GM12878 (cell line): ENCODE measurements around the gene STRBP. TPM values are rescaled to one million over a fixed set of nuclear protein-coding genes. Genes with fewer than 3 reads are reported as not detected.

Experiments
- ATAC-seq: fragments of 200-7000 bp; cut with Tn5 transposase; 3 replicates; pipeline ENCODE4 v1.9.1; 2020; ENCODE audit warnings: mild to moderate bottlenecking, moderate library complexity
- BruUV-seq: library from RNA; stranded (reverse); fragments of 400-500 nt; replicated peaks from 2 replicates; lab custom pipeline; 2021; lab: Mats Ljungman, UMichigan
- CTCF ChIA-PET: fragments of 300-600 bp; sonication (Branson Sonifier 250); formaldehyde crosslinking; extraction: SDS; loops from one replicate; lab custom pipeline; 2021; ENCODE audit warnings: inconsistent platforms; lab: Yijun Ruan, JAX
- POLR2A ChIA-PET: fragments of 350-600 bp; formaldehyde crosslinking; extraction: SDS; loops from one replicate; lab custom pipeline; 2021; ENCODE audit warnings: inconsistent platforms; lab: Charles Lee
- RAD21 ChIA-PET: fragments of 300-600 bp; sonication (Branson Sonifier 250); formaldehyde crosslinking; loops from one replicate; lab custom pipeline; 2023; ENCODE audit warnings: antibody characterized with exemption; ENCODE audit not compliant: unreplicated experiment; lab: Charles Lee
- SMC1A ChIA-PET: fragments of 300-600 bp; sonication (Branson Sonifier 250); formaldehyde crosslinking; loops from one replicate; lab custom pipeline; 2023; ENCODE audit not compliant: unreplicated experiment, uncharacterized antibody; lab: Charles Lee
- DNase-seq: peaks from one replicate; pipeline ENCODE4 v3.0.0-alpha.2; 2011; ENCODE audit warnings: low read depth, low spot score
- FAIRE-seq: peaks from 3 replicates; lab custom pipeline; 2011; peaks lifted over from hg19 to GRCh38; lab: Jason Lieb, UNC
- H2AFZ ChIP-seq: 2 replicates; pipeline ENCODE4 v1.6.0; 2011; ENCODE audit warnings: low read depth, low read length, control low read depth; ENCODE audit not compliant: control insufficient read depth
- H3K27ac ChIP-seq: 2 replicates; pipeline ENCODE4 v1.5.1; 2011; ENCODE audit warnings: control low read depth; ENCODE audit not compliant: control insufficient read depth, insufficient read depth
- H3K27me3 ChIP-seq, 2 experiments: replicated peaks in 1 of 2; 2 replicates each; pipeline versions ENCODE4 v1.6.0 to v1.6.1; 2011; ENCODE audit warnings: low read length in 1 of 2; ENCODE audit not compliant: control insufficient read depth in 2 of 2, insufficient read depth in 2 of 2
- H3K36me3 ChIP-seq, 2 experiments: 2 replicates each; pipeline ENCODE4 v1.5.1; 2011; ENCODE audit warnings: low read length in 1 of 2; ENCODE audit not compliant: control insufficient read depth in 2 of 2, insufficient read depth in 2 of 2
- H3K4me1 ChIP-seq: 2 replicates; pipeline ENCODE4 v1.6.1; 2011; ENCODE audit warnings: mild to moderate bottlenecking, low read length, moderate library complexity, mixed read lengths; ENCODE audit not compliant: control insufficient read depth, insufficient read depth
- H3K4me2 ChIP-seq: 2 replicates; pipeline ENCODE4 v1.6.0; 2011; ENCODE audit warnings: control low read depth; ENCODE audit not compliant: control insufficient read depth, insufficient read depth
- H3K4me3 ChIP-seq: fragments of 200-600 bp; sonication (generic); 2 replicates; pipeline ENCODE4 v1.5.1; 2016
- H3K79me2 ChIP-seq: 2 replicates; pipeline ENCODE4 v1.6.0; 2011; ENCODE audit warnings: low read length; ENCODE audit not compliant: control insufficient read depth, insufficient read depth
- H3K9ac ChIP-seq: 2 replicates; pipeline ENCODE4 v1.8.0; 2011; ENCODE audit warnings: low read length, control low read depth, mixed read lengths; ENCODE audit not compliant: control insufficient read depth, insufficient read depth
- H3K9me3 ChIP-seq: replicated peaks from 3 replicates; pipeline ENCODE4 v1.5.1; 2011; ENCODE audit warnings: mild to moderate bottlenecking, low read length; ENCODE audit not compliant: control insufficient read depth, insufficient read depth
- H4K20me1 ChIP-seq: 2 replicates; pipeline ENCODE4 v1.6.0; 2011; ENCODE audit not compliant: control insufficient read depth, insufficient read depth
- BMI1 ChIP-seq: fragments of 450-650 bp; IDR thresholded peaks from 2 replicates; pipeline ENCODE4 v1.6.1; 2016; ENCODE audit warnings: mild to moderate bottlenecking, moderate library complexity, borderline replicate concordance
- BRCA1 ChIP-seq: IDR thresholded peaks from 2 replicates; pipeline ENCODE4 v1.6.1; 2011; ENCODE audit warnings: low read depth, low read length, improper control_type of control experiment
- ESRRA ChIP-seq: IDR thresholded peaks from 2 replicates; pipeline ENCODE4 v1.6.1; 2012; ENCODE audit warnings: mild to moderate bottlenecking, low read length, improper control_type of control experiment
- NRF1 ChIP-seq: conservative IDR thresholded peaks from 2 replicates; pipeline ENCODE4 v1.6.1; 2011; ENCODE audit warnings: mild to moderate bottlenecking, low read depth, low read length, improper control_type of control experiment
- RBBP5 ChIP-seq: fragments of 200-600 bp; sonication (generic); conservative IDR thresholded peaks from 2 replicates; pipeline ENCODE4 v1.6.1; 2016
- TBL1XR1 ChIP-seq: IDR thresholded peaks from 2 replicates; pipeline ENCODE4 v1.6.1; 2012; ENCODE audit warnings: low read depth, low read length, improper control_type of control experiment
- TCF7 ChIP-seq: IDR thresholded peaks from 2 replicates; pipeline ENCODE4 v1.6.1; 2014; ENCODE audit warnings: antibody characterized with exemption, borderline replicate concordance
- WGBS: methylation state at CpG from one replicate; pipeline ENCODE4 v1.1.6; 2016; ENCODE audit warnings: low lambda C conversion rate; ENCODE audit not compliant: insufficient replicate concordance, insufficient coverage; ENCODE audit errors: missing lambda C conversion rate; 5-methylcytosine and 5-hydroxymethylcytosine counted together
- in situ Hi-C: fragments of 300-500 bp; cut with MboI; formaldehyde crosslinking; loops from 9 replicates; pipeline ENCODE4 v1.14.3; 2018; ENCODE audit warnings: mixed read lengths
- intact Hi-C: fragments of 100-400 bp; cut with micrococcal nuclease; formaldehyde crosslinking; loops from one replicate; pipeline ENCODE4 v1.14.2; 2022; ENCODE audit not compliant: unreplicated experiment
- polyA plus RNA-seq, 11 experiments: library from polyadenylated mRNA; depleted of rRNA in 4 of 11; unstranded in 6 of 11; stranded (reverse) in 5 of 11; fragments of >200 nt; fragmentation: Nextera tagmentation in 4 of 11; fragmentation: Illumina TruSeq in 1 of 11; extraction: Ambion mirVana in 4 of 11; extraction: Trizol in 1 of 11; gene quantifications; 1 replicate in 1 of 11; 2 replicates in 10 of 11; pipeline versions ENCODE4 v1.2.1 to v1.2.3, GENCODE V29; 2011 to 2016; ENCODE audit warnings: inconsistent platforms in 2 of 11, missing spikeins in 2 of 11, low read depth in 1 of 11
- total RNA-seq, 4 experiments: library from RNA; depleted of rRNA in 3 of 4; stranded (reverse); fragments of >200 nt in 3 of 4; fragmentation: Illumina TruSeq in 1 of 4; extraction: Trizol in 1 of 4; gene quantifications; 2 replicates each; pipeline versions ENCODE4 v1.2.1 to v1.2.3, GENCODE V29; 2013 to 2021
- TF ChIP-seq, protein P1 (sequence below): IDR thresholded peaks from 2 replicates; pipeline ENCODE4 v1.6.1; 2012; ENCODE audit warnings: improper control_type of control experiment, low read depth, low read length; ENCODE audit not compliant: insufficient replicate concordance
- TF ChIP-seq, protein P2 (sequence below): fragments of 450-650 bp; IDR thresholded peaks from 2 replicates; pipeline ENCODE4 v1.6.1; 2016; ENCODE audit warnings: mild to moderate bottlenecking, moderate library complexity, borderline replicate concordance
- TF ChIP-seq, protein P3 (sequence below): IDR thresholded peaks from 2 replicates; pipeline ENCODE4 v1.6.1; 2012; ENCODE audit warnings: low read depth, low read length, improper control_type of control experiment

STRBP gene
- total and polyA plus RNA-seq, 10 of the 15 experiments (the other 5 are each of a cell fraction or from before 2014, with no cell fraction given), result 31.0 to 96.8 (median 71.4) TPM

DNA sequence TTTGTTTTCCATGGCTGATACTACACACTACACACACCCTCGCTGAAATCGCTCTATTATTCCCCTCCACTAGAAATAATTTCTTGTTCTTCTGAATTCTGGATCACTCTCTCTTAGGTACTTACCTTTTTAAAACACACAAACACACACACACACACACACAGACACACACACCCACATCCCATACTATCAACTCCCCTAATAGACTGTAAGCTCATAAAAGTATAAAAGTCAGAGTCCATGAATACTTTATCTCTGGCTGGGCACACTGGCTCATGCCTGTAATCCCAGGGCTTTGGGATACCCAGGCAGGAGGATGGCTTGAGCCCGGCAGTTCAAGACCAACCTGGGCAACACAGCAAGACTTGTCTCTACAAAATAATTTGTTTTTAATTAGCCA, 11.1 kb downstream of the STRBP start:
- no peak for DNase-seq
- ChIA-PET POLR2A (no interaction called here), SMC1A (no interaction called here), RAD21 (no interaction called here), CTCF (no interaction called here)
- ATAC-seq, result no peak
- peaks cover 90% of the 10 kb centered on the region for H3K79me2 ChIP-seq
- H3K4me2 ChIP-seq, result no peak overlapping the region
- H3K4me3 ChIP-seq, result no peak overlapping the region
- no TSS peak for BruUV-seq
- intact Hi-C loops, result no loop called here
- 100% methylated on average over 3 of the region's 3 CpGs for WGBS
- no peak for FAIRE-seq
- H3K27ac ChIP-seq, result no peak overlapping the region
- H3K4me1 ChIP-seq, result peaks cover 12% of the 10 kb centered on the region; the same call in 1 of the 2 replicates
- 0 out of 4 replicates have a peak, but pooled peaks cover 0 to 3% of the 10 kb centered on the region in 2 experiments for H3K36me3 ChIP-seq
- no peak for TF ChIP-seq BMI1
- TF ChIP-seq NRF1, result no peak
- no peak for TF ChIP-seq ESRRA
- TF ChIP-seq TBL1XR1, result no peak
- TF ChIP-seq RBBP5, result no peak
- no peak for TF ChIP-seq BRCA1
- TF ChIP-seq, protein P1, sequence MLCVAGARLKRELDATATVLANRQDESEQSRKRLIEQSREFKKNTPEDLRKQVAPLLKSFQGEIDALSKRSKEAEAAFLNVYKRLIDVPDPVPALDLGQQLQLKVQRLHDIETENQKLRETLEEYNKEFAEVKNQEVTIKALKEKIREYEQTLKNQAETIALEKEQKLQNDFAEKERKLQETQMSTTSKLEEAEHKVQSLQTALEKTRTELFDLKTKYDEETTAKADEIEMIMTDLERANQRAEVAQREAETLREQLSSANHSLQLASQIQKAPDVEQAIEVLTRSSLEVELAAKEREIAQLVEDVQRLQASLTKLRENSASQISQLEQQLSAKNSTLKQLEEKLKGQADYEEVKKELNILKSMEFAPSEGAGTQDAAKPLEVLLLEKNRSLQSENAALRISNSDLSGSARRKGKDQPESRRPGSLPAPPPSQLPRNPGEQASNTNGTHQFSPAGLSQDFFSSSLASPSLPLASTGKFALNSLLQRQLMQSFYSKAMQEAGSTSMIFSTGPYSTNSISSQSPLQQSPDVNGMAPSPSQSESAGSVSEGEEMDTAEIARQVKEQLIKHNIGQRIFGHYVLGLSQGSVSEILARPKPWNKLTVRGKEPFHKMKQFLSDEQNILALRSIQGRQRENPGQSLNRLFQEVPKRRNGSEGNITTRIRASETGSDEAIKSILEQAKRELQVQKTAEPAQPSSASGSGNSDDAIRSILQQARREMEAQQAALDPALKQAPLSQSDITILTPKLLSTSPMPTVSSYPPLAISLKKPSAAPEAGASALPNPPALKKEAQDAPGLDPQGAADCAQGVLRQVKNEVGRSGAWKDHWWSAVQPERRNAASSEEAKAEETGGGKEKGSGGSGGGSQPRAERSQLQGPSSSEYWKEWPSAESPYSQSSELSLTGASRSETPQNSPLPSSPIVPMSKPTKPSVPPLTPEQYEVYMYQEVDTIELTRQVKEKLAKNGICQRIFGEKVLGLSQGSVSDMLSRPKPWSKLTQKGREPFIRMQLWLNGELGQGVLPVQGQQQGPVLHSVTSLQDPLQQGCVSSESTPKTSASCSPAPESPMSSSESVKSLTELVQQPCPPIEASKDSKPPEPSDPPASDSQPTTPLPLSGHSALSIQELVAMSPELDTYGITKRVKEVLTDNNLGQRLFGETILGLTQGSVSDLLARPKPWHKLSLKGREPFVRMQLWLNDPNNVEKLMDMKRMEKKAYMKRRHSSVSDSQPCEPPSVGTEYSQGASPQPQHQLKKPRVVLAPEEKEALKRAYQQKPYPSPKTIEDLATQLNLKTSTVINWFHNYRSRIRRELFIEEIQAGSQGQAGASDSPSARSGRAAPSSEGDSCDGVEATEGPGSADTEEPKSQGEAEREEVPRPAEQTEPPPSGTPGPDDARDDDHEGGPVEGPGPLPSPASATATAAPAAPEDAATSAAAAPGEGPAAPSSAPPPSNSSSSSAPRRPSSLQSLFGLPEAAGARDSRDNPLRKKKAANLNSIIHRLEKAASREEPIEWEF, result no peak
- TF ChIP-seq, protein P2, sequence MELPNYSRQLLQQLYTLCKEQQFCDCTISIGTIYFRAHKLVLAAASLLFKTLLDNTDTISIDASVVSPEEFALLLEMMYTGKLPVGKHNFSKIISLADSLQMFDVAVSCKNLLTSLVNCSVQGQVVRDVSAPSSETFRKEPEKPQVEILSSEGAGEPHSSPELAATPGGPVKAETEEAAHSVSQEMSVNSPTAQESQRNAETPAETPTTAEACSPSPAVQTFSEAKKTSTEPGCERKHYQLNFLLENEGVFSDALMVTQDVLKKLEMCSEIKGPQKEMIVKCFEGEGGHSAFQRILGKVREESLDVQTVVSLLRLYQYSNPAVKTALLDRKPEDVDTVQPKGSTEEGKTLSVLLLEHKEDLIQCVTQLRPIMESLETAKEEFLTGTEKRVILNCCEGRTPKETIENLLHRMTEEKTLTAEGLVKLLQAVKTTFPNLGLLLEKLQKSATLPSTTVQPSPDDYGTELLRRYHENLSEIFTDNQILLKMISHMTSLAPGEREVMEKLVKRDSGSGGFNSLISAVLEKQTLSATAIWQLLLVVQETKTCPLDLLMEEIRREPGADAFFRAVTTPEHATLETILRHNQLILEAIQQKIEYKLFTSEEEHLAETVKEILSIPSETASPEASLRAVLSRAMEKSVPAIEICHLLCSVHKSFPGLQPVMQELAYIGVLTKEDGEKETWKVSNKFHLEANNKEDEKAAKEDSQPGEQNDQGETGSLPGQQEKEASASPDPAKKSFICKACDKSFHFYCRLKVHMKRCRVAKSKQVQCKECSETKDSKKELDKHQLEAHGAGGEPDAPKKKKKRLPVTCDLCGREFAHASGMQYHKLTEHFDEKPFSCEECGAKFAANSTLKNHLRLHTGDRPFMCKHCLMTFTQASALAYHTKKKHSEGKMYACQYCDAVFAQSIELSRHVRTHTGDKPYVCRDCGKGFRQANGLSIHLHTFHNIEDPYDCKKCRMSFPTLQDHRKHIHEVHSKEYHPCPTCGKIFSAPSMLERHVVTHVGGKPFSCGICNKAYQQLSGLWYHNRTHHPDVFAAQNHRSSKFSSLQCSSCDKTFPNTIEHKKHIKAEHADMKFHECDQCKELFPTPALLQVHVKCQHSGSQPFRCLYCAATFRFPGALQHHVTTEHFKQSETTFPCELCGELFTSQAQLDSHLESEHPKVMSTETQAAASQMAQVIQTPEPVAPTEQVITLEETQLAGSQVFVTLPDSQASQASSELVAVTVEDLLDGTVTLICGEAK, result no peak
- TF ChIP-seq, protein P3, sequence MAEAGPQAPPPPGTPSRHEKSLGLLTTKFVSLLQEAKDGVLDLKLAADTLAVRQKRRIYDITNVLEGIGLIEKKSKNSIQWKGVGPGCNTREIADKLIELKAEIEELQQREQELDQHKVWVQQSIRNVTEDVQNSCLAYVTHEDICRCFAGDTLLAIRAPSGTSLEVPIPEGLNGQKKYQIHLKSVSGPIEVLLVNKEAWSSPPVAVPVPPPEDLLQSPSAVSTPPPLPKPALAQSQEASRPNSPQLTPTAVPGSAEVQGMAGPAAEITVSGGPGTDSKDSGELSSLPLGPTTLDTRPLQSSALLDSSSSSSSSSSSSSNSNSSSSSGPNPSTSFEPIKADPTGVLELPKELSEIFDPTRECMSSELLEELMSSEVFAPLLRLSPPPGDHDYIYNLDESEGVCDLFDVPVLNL, result no peak
- TF ChIP-seq TCF7, result no peak
- no peak overlapping the region for H3K9ac ChIP-seq
- peaks cover 1% of the 10 kb centered on the region; the same call in 1 of the 3 replicates for H3K9me3 ChIP-seq
- no peak overlapping the region for H2AFZ ChIP-seq
- no peaks in the 10 kb centered on the region for H3K27me3 ChIP-seq
- H4K20me1 ChIP-seq, result no peaks in the 10 kb centered on the region
- in situ Hi-C loops, result no loop called here
